ENCODE measurements around the gene PKNOX2. TPM values are rescaled to one million over a fixed set of nuclear protein-coding genes. Genes with fewer than 3 reads are reported as not detected.

The PKNOX2 gene
- total RNA-seq, 4 donors from 2014 or later: 1.2 to 5.7 (median 2.2) TPM

DNA sequence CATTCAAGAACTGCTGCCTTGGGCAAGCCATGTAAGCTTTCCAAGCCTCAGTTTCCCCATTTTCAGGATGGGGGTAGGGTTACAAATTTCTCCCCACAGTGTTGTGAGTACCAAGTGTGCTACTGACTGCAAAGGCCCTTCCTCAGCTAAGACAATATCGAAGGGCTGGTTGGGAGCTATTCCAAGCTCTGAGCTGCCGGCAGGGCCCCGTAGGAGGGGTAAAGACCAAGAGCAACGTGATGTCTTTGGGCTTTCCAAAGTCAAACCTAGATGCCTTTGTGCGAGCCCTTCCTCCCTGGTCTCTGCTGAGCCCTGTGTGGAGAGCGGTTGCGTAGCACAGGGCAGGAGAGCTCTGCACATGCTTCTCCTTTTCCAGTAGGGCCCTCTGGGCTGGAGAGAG lies 29.3 kb downstream of the PKNOX2 start:
- Histone ChIP-seq H3K4me3 (no peak overlapping the region), H3K27ac (no peak overlapping the region), H3K27me3 (no peaks in the 10 kb centered on the region), H3K9me3 (no peaks in the 10 kb centered on the region), H3K36me3 (peaks cover 0 to 5% of the 10 kb centered on the region in 2 donors), H3K4me1 (peaks cover 0 to 11% (median 0%) of the 10 kb centered on the region in 3 donors)
- ATAC-seq: no peak
- 100% methylated on average over 1 of the region's 7 CpGs; no CpG with 5 or more reads in 1 of the 2 donors for WGBS, 2 donors (ENCODE audit: low coverage in 1 of 2)
- TF ChIP-seq POLR2A (IDR thresholded peaks at IDR 0.05) (no peak), POLR2AphosphoS5 (IDR thresholded peaks at IDR 0.05) (no peak), EP300 (IDR thresholded peaks at IDR 0.05) (no peak)
- TF ChIP-seq, protein P1, sequence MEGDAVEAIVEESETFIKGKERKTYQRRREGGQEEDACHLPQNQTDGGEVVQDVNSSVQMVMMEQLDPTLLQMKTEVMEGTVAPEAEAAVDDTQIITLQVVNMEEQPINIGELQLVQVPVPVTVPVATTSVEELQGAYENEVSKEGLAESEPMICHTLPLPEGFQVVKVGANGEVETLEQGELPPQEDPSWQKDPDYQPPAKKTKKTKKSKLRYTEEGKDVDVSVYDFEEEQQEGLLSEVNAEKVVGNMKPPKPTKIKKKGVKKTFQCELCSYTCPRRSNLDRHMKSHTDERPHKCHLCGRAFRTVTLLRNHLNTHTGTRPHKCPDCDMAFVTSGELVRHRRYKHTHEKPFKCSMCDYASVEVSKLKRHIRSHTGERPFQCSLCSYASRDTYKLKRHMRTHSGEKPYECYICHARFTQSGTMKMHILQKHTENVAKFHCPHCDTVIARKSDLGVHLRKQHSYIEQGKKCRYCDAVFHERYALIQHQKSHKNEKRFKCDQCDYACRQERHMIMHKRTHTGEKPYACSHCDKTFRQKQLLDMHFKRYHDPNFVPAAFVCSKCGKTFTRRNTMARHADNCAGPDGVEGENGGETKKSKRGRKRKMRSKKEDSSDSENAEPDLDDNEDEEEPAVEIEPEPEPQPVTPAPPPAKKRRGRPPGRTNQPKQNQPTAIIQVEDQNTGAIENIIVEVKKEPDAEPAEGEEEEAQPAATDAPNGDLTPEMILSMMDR (IDR thresholded peaks at IDR 0.05): no peak

DNA sequence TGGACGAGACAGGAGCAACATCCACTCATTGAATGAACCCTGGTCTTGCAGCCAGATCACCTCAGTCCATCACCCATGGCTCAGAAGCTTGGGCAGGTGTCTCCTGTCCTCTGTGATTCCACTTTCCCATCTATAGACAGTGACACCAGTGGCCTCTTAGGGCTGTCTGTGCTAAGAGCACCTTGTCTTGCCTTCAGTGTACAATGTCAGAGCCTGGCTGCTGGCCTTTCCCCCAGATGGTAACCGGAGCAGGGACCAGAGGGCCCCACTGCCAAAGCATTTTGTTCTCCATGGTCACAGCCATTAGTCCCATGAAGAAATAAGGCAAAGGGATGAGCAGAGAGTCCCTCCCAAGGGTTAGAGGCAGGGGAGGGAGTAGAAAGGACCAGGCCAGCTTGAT lies 35.4 kb downstream of the PKNOX2 start:
- Histone ChIP-seq H3K36me3 (no peaks in the 10 kb centered on the region), H3K27ac (no peak overlapping the region), H3K4me1 (peaks cover 0 to 14% (median 0%) of the 10 kb centered on the region in 3 donors), H3K27me3 (no peaks in the 10 kb centered on the region), H3K4me3 (no peak overlapping the region), H3K9me3 (no peaks in the 10 kb centered on the region)
- TF ChIP-seq POLR2AphosphoS5 (IDR thresholded peaks at IDR 0.05) (no peak), EP300 (IDR thresholded peaks at IDR 0.05) (no peak), POLR2A (IDR thresholded peaks at IDR 0.05) (no peak)
- TF ChIP-seq, protein P1 (IDR thresholded peaks at IDR 0.05): no peak
- WGBS, 2 donors (ENCODE audit: low coverage in 1 of 2): 79% methylated on average over 2 of the region's 2 CpGs; no CpG with 5 or more reads in 1 of the 2 donors
- no peak for ATAC-seq

DNA sequence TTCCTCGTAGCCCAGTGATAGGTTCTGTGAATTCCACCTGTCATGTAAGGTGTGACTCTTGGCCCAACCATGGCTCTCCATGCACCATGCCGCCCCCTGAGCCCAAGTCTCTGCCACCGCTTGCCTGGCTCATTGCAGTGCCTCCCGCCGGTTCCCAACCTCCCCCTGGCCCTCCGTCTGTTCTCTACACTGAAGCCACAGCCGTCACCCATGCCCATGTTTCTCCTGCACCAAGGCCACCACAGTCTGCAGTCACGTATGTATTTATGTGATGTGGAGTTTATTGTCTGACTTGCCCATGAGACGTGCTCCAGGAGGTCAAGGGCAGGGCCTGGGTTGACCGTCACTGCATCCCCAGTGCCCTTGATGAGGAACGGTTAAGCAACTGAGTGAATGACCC lies 35.9 kb downstream of the PKNOX2 start:
- TF ChIP-seq POLR2AphosphoS5 (IDR thresholded peaks at IDR 0.05) (no peak), POLR2A (IDR thresholded peaks at IDR 0.05) (no peak), EP300 (IDR thresholded peaks at IDR 0.05) (no peak)
- TF ChIP-seq, protein P1 (IDR thresholded peaks at IDR 0.05): no peak
- 97 to 100% methylated on average over 5 of the region's 11 CpGs for WGBS, 2 donors (ENCODE audit: low coverage in 1 of 2)
- H3K27me3 ChIP-seq: no peaks in the 10 kb centered on the region
- no peak overlapping the region for H3K4me3 ChIP-seq
- H3K36me3 ChIP-seq: no peaks in the 10 kb centered on the region
- no peaks in the 10 kb centered on the region for H3K9me3 ChIP-seq
- ATAC-seq: no peak
- no peak overlapping the region for H3K27ac ChIP-seq
- peaks cover 0 to 14% (median 0%) of the 10 kb centered on the region in 3 donors for H3K4me1 ChIP-seq

DNA sequence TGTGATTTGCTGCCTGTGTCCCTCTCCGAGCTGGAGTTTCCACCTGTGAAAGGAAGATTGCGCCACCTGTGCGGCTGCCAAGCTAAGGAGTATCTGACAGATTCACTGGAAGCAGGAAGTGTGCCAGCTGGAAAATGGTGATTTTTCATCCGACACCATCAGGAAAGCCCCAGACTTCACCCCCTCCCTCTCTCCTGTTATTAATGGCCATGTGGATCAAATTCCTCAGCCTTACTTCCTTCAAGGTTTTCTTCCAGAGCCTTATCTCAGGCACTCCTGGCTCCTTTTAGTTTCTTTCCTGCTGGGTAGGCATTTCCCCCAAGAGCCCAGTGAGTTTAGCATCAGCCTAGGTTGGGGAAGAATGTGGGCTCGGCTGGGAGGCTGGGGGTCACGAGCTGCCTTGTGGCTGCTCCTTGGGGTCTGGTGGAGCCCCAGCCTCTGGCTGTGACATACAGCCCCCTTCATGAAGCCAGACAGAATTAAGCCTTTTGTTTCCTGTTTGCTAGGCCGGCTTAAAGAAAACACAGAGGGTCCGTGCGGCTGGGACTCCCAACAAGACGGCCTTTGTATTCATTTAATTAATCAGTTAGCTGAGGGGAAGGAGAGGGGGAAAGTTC lies 37.1 kb downstream of the PKNOX2 start:
- Histone ChIP-seq H3K36me3 (no peaks in the 10 kb centered on the region), H3K4me1 (peaks cover 0 to 14% (median 0%) of the 10 kb centered on the region in 3 donors), H3K27ac (no peak overlapping the region), H3K27me3 (no peaks in the 10 kb centered on the region), H3K9me3 (no peaks in the 10 kb centered on the region), H3K4me3 (no peak overlapping the region)
- WGBS, 2 donors (ENCODE audit: low coverage in 1 of 2): 70% methylated on average over 9 of the region's 10 CpGs; no CpG with 5 or more reads in 1 of the 2 donors
- no peak for ATAC-seq
- TF ChIP-seq EP300 (IDR thresholded peaks at IDR 0.05) (no peak), POLR2A (IDR thresholded peaks at IDR 0.05) (no peak), POLR2AphosphoS5 (IDR thresholded peaks at IDR 0.05) (no peak)
- TF ChIP-seq, protein P1 (IDR thresholded peaks at IDR 0.05): no peak

- Histone ChIP-seq H3K4me3 (no peak overlapping the region), H3K36me3 (no peaks in the 10 kb centered on the region), H3K27ac (no peak overlapping the region), H3K9me3 (no peaks in the 10 kb centered on the region), H3K27me3 (no peaks in the 10 kb centered on the region), H3K4me1 (peaks cover 0 to 14% (median 0%) of the 10 kb centered on the region in 3 donors)
- WGBS, 2 donors (ENCODE audit: low coverage in 1 of 2): 90% methylated on average over 2 of the region's 4 CpGs; no CpG with 5 or more reads in 1 of the 2 donors
- ATAC-seq: no peak
- TF ChIP-seq, protein P1 (IDR thresholded peaks at IDR 0.05): no peak
- no peak for TF ChIP-seq POLR2A (IDR thresholded peaks at IDR 0.05)
- no peak for TF ChIP-seq EP300 (IDR thresholded peaks at IDR 0.05)
- no peak for TF ChIP-seq POLR2AphosphoS5 (IDR thresholded peaks at IDR 0.05)
These were observed 37.9 kb downstream of the PKNOX2 start for GRCh38 chr11:125202362-125202880.

Measured in gastroesophageal sphincter (tissue), 4 donors.